Activated CD4-positive, CD25-positive, alpha-beta regulatory T cell treated with anti-CD3 and anti-CD28 coated beads, Interleukin-2, amount 50 U/mL, for 16 hours (primary cell): ENCODE measurements around the gene OXSR1.
"Not testable (repeated sequence)": the region's sequence is repeated elsewhere in the genome, so short reads cannot be mapped to it uniquely, and the experiment has no call there.

Source experiments
- DNase-seq: peaks from one replicate; pipeline ENCODE4 v3.0.0-alpha.2; 2020; ENCODE audit warnings: low read depth, low spot score

OXSR1 gene

GRCh38 chr3:38141952-38142273 is 23.4 kb upstream of the OXSR1 start:
- no peak for DNase-seq

GRCh38 chr3:38142959-38143358 is 22.4 kb upstream of the OXSR1 start:
- no peak for DNase-seq

GRCh38 chr3:38143511-38143910 is 21.8 kb upstream of the OXSR1 start:
- no peak for DNase-seq

GRCh38 chr3:38146504-38146903 is 18.8 kb upstream of the OXSR1 start:
- DNase-seq: no peak

GRCh38 chr3:38147421-38147820 is 17.9 kb upstream of the OXSR1 start:
- no peak for DNase-seq

- DNase-seq: no peak
These were observed 16.9 kb upstream of the OXSR1 start for GRCh38 chr3:38148311-38148882.

GRCh38 chr3:38149708-38150107 is 15.6 kb upstream of the OXSR1 start:
- no peak for DNase-seq

GRCh38 chr3:38150780-38151528 is 14.4 kb upstream of the OXSR1 start:
- no peak for DNase-seq

- no peak for DNase-seq
These were observed 13.6 kb upstream of the OXSR1 start for GRCh38 chr3:38151667-38152265.

- DNase-seq: no peak
These were observed 12.7 kb upstream of the OXSR1 start for GRCh38 chr3:38152609-38153008.

GRCh38 chr3:38153221-38153620 is 12.1 kb upstream of the OXSR1 start:
- DNase-seq: no peak

- no peak for DNase-seq
These were observed 11.3 kb upstream of the OXSR1 start for GRCh38 chr3:38154033-38154494.

GRCh38 chr3:38154625-38155255 is 10.6 kb upstream of the OXSR1 start:
- DNase-seq: no peak

GRCh38 chr3:38155825-38156224 is 9.5 kb upstream of the OXSR1 start:
- DNase-seq: no peak

- no peak for DNase-seq
These were observed 8.2 kb upstream of the OXSR1 start for GRCh38 chr3:38157117-38157516.

- DNase-seq: no peak
These were observed 7.7 kb upstream of the OXSR1 start for GRCh38 chr3:38157595-38157994.

GRCh38 chr3:38158472-38158871 is 6.9 kb upstream of the OXSR1 start:
- no peak for DNase-seq

GRCh38 chr3:38160704-38161103 is 4.6 kb upstream of the OXSR1 start:
- not testable (repeated sequence) for DNase-seq

- DNase-seq: no peak
These were observed 2.1 kb upstream of the OXSR1 start for GRCh38 chr3:38163117-38163840.

GRCh38 chr3:38163841-38164642 is 1.3 kb upstream of the OXSR1 start:
- DNase-seq: no peak

GRCh38 chr3:38164643-38164951 is 740 bp upstream of the OXSR1 start:
- no peak for DNase-seq
